Measurements from ENCODE around the gene IGFL2. TPM values are rescaled to one million over a fixed set of nuclear protein-coding genes. Genes with fewer than 3 reads are reported as not detected.

IGFL2 gene
- total RNA-seq, 3 donors from 2014 or later (not counting 1 experiment from before 2014, with no cell fraction given) = not detected

DNA sequence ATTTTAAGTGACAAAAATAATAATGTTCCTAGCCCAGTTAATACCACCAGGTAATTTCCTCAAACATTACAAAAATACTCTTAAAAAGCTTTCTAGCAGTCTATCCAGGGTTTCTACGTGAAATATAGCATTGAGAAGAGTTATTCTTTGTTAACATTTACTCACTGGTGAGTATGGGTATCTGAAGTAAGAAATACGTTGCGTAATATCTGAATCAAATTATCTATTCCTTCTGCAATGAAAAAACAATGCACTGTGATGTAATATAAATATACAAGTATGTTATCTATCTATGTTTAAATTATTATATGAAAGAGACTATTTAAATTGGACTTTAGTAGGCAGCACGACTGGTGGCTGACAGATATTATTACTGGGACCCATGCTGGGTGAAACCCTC, 5.7 kb upstream of the IGFL2 start:
- 25% methylated on average over 1 of the region's 4 CpGs for WGBS (ENCODE audit: insufficient coverage)
- H3K4me3 Mint-ChIP-seq = no peak overlapping the region

DNA sequence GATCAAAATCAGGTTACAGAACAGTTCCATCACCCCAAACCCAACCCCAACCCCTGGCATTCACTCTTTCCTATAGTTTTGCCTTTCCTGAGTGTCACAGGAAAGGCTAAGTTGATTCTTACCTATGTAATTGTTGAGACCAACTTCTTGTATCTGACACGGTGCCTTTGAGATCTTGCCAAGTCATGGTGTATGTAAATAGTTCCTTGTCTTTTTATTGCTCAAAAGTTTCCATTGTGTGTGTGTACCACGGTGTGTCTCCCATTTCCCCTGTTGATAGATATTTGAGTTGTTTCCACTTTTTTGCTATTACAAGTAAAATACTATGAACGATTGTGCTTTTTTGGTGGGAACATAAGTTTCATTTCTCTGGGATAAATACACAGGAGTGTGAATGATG, 3.3 kb upstream of the IGFL2 start:
- Histone ChIP-seq H3K36me3 (ENCODE audit: control insufficient read depth, insufficient read depth, low read length) (no peaks in the 10 kb centered on the region), H3K4me1 (ENCODE audit: control insufficient read depth, insufficient read depth, low read length) (no peaks in the 10 kb centered on the region), H3K27ac (ENCODE audit: low read length) (no peak overlapping the region), H3K27me3 (ENCODE audit: control insufficient read depth, insufficient read depth, low read length) (peaks cover 2% of the 10 kb centered on the region), H3K4me3 (ENCODE audit: low read length) (no peak overlapping the region), H3K9me3 (ENCODE audit: control insufficient read depth, insufficient read depth, low read length) (no peaks in the 10 kb centered on the region)
- TF ChIP-seq, protein P1, sequence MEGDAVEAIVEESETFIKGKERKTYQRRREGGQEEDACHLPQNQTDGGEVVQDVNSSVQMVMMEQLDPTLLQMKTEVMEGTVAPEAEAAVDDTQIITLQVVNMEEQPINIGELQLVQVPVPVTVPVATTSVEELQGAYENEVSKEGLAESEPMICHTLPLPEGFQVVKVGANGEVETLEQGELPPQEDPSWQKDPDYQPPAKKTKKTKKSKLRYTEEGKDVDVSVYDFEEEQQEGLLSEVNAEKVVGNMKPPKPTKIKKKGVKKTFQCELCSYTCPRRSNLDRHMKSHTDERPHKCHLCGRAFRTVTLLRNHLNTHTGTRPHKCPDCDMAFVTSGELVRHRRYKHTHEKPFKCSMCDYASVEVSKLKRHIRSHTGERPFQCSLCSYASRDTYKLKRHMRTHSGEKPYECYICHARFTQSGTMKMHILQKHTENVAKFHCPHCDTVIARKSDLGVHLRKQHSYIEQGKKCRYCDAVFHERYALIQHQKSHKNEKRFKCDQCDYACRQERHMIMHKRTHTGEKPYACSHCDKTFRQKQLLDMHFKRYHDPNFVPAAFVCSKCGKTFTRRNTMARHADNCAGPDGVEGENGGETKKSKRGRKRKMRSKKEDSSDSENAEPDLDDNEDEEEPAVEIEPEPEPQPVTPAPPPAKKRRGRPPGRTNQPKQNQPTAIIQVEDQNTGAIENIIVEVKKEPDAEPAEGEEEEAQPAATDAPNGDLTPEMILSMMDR (IDR thresholded peaks at IDR 0.05) = no peak
- WGBS (ENCODE audit: insufficient coverage) = 11% methylated on average over 2 of the region's 3 CpGs
- Mint-ChIP-seq H3K36me3 (no peaks in the 10 kb centered on the region), H3K9me3 (no peaks in the 10 kb centered on the region), H3K4me1 (no peaks in the 10 kb centered on the region), H3K4me3 (no peak overlapping the region), H3K27ac (no peak overlapping the region), H3K27me3 (ENCODE audit: low read depth in 2 of 2) (peaks cover 22 to 62% of the 10 kb centered on the region in 2 donors)
- intact Hi-C loops (cut with micrococcal nuclease) = no loop called here
- no peak for ATAC-seq
- no peak for DNase-seq

More for the DNA sequence above, 5.7 kb upstream of the IGFL2 start:
- ATAC-seq = no peak
- Histone ChIP-seq H3K27ac (ENCODE audit: low read length) (no peak overlapping the region), H3K4me3 (ENCODE audit: low read length) (no peak overlapping the region), H3K4me1 (ENCODE audit: control insufficient read depth, insufficient read depth, low read length) (no peaks in the 10 kb centered on the region), H3K36me3 (ENCODE audit: control insufficient read depth, insufficient read depth, low read length) (no peaks in the 10 kb centered on the region), H3K27me3 (ENCODE audit: control insufficient read depth, insufficient read depth, low read length) (peaks cover 2% of the 10 kb centered on the region), H3K9me3 (ENCODE audit: control insufficient read depth, insufficient read depth, low read length) (no peaks in the 10 kb centered on the region)
- no peak for DNase-seq
- H3K27me3 Mint-ChIP-seq (ENCODE audit: low read depth in 2 of 2) = peaks cover 19 to 57% of the 10 kb centered on the region in 2 donors
- no peaks in the 10 kb centered on the region for H3K9me3 Mint-ChIP-seq
- H3K4me1 Mint-ChIP-seq = no peaks in the 10 kb centered on the region
- H3K36me3 Mint-ChIP-seq = no peaks in the 10 kb centered on the region
- TF ChIP-seq, protein P1 (IDR thresholded peaks at IDR 0.05) = no peak
- H3K27ac Mint-ChIP-seq = no peak overlapping the region
- intact Hi-C loops (cut with micrococcal nuclease) = no loop called here

DNA sequence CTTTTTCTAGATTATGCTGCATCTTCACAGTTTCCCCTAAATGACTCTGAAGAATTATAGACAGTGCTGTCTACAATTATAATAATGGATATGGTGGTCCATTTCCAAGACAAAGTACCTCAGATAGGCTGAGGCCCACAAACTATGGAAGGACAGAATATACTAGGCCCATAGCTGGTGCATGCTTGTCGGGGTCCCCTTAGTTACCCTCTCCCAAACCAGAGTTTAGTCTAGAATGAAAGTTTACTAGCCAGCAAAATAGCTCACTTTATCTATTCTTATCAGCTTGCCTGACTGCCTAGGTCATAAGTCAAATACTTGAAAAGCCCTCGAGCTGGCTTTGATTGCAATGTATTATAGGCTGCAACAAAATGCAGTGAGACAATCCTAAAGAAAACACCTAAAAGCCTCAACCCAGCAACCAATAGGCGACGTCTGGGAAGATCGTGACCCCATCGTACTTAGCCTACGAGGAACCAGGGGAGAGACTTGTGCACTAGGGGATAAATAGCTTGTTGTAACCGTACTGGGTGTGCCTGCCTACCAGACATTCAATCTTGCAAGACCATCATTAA, 785 bp upstream of the IGFL2 start:
- no peaks in the 10 kb centered on the region for H3K4me1 ChIP-seq (ENCODE audit: control insufficient read depth, insufficient read depth, low read length)
- no peak overlapping the region for H3K4me3 ChIP-seq (ENCODE audit: low read length)
- intact Hi-C loops (cut with micrococcal nuclease) = no loop called here
- Mint-ChIP-seq H3K36me3 (no peaks in the 10 kb centered on the region), H3K4me1 (no peaks in the 10 kb centered on the region), H3K27me3 (ENCODE audit: low read depth in 2 of 2) (peaks cover 26 to 57% of the 10 kb centered on the region in 2 donors), H3K27ac (no peak overlapping the region), H3K4me3 (no peak overlapping the region), H3K9me3 (no peaks in the 10 kb centered on the region)
- H3K27ac ChIP-seq (ENCODE audit: low read length) = no peak overlapping the region
- H3K9me3 ChIP-seq (ENCODE audit: control insufficient read depth, insufficient read depth, low read length) = no peaks in the 10 kb centered on the region
- peaks cover 2% of the 10 kb centered on the region for H3K27me3 ChIP-seq (ENCODE audit: control insufficient read depth, insufficient read depth, low read length)
- H3K36me3 ChIP-seq (ENCODE audit: control insufficient read depth, insufficient read depth, low read length) = no peaks in the 10 kb centered on the region
- ATAC-seq (no peak), DNase-seq (no peak)
- WGBS (ENCODE audit: insufficient coverage) = 86% methylated on average over 8 of the region's 8 CpGs
- TF ChIP-seq, protein P1 (IDR thresholded peaks at IDR 0.05) = no peak

DNA sequence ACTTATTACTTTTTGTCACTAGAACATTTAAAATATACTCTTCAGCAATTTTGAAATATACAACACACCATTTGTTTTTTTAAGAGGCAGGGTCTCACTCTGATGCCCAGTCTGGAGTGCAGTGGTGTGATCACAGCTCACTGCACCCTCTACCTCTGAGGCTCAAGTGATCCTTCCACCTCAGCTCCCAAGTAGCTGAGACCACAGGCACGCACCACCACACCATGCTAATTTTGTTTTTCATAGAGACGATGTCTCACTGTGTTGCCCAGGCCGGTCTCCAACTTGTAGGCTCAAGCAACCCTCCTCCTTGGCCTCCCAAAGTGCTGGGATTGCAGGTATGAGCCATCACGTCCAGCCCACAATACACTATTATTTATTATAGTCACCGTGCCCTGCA, 2.6 kb downstream of the IGFL2 start:
- Histone ChIP-seq H3K27me3 (ENCODE audit: control insufficient read depth, insufficient read depth, low read length) (peaks cover 2% of the 10 kb centered on the region), H3K9me3 (ENCODE audit: control insufficient read depth, insufficient read depth, low read length) (no peaks in the 10 kb centered on the region), H3K36me3 (ENCODE audit: control insufficient read depth, insufficient read depth, low read length) (no peaks in the 10 kb centered on the region), H3K4me1 (ENCODE audit: control insufficient read depth, insufficient read depth, low read length) (no peaks in the 10 kb centered on the region), H3K27ac (ENCODE audit: low read length) (no peak overlapping the region), H3K4me3 (ENCODE audit: low read length) (no peak overlapping the region)
- H3K27ac Mint-ChIP-seq = no peak overlapping the region
- ATAC-seq = no peak
- intact Hi-C loops (cut with micrococcal nuclease) = no loop called here
- DNase-seq = no peak
- TF ChIP-seq, protein P1 (IDR thresholded peaks at IDR 0.05) = no peak
- WGBS (ENCODE audit: insufficient coverage) = 87% methylated on average over 5 of the region's 5 CpGs
- no peak overlapping the region for H3K4me3 Mint-ChIP-seq
- no peaks in the 10 kb centered on the region for H3K36me3 Mint-ChIP-seq
- H3K27me3 Mint-ChIP-seq (ENCODE audit: low read depth in 2 of 2) = peaks cover 26 to 59% of the 10 kb centered on the region in 2 donors
- no peaks in the 10 kb centered on the region for H3K4me1 Mint-ChIP-seq
- no peaks in the 10 kb centered on the region for H3K9me3 Mint-ChIP-seq
